Mammary epithelial cell (primary cell): ENCODE data around the gene GRAMD1B.

Source experiments
- EZH2 ChIP-seq: IDR thresholded peaks from 2 replicates; pipeline ENCODE4 v1.6.1; 2012; ENCODE audit warnings: low read length, inconsistent platforms, borderline replicate concordance
- TF ChIP-seq, protein P1 (sequence below), 2 donors: IDR thresholded peaks in 1 of 2; conservative IDR thresholded peaks in 1 of 2; 2 replicates each; pipeline ENCODE4 v1.5.1; 2011 to 2012; ENCODE audit warnings: inconsistent platforms in 2 of 2, low read length in 2 of 2, mild to moderate bottlenecking in 2 of 2, control low read depth in 1 of 2, low read depth in 1 of 2; ENCODE audit not compliant: insufficient read depth in 1 of 2; ENCODE audit errors: extremely low read depth in 1 of 2

GRCh38 chr11:123410218-123410549 lies 19.9 kb upstream of the GRAMD1B start:
- TF ChIP-seq, protein P1, sequence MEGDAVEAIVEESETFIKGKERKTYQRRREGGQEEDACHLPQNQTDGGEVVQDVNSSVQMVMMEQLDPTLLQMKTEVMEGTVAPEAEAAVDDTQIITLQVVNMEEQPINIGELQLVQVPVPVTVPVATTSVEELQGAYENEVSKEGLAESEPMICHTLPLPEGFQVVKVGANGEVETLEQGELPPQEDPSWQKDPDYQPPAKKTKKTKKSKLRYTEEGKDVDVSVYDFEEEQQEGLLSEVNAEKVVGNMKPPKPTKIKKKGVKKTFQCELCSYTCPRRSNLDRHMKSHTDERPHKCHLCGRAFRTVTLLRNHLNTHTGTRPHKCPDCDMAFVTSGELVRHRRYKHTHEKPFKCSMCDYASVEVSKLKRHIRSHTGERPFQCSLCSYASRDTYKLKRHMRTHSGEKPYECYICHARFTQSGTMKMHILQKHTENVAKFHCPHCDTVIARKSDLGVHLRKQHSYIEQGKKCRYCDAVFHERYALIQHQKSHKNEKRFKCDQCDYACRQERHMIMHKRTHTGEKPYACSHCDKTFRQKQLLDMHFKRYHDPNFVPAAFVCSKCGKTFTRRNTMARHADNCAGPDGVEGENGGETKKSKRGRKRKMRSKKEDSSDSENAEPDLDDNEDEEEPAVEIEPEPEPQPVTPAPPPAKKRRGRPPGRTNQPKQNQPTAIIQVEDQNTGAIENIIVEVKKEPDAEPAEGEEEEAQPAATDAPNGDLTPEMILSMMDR (conservative IDR thresholded peaks at IDR 0.05 in 1 of 2, IDR thresholded peaks at IDR 0.05 in 1 of 2; ENCODE audit: extremely low read depth in 1 of 2, insufficient read depth in 1 of 2, low read depth in 1 of 2, low read length in 2 of 2), result no peak
- no peak for TF ChIP-seq EZH2
